OCI-LY3 (cell line): ENCODE results near the gene ARMC10.
"Not testable (repeated sequence)": the region's sequence is repeated elsewhere in the genome, so short reads cannot be mapped to it uniquely, and the experiment has no call there.

Source experiments
- EZH2phosphoT487 ChIP-seq: fragments of 200-600 bp; shearing (Covaris generic); IDR thresholded peaks from 2 replicates; pipeline ENCODE4 v1.6.1; 2018; ENCODE audit warnings: antibody characterized with exemption, mixed run types, low read depth
- TF ChIP-seq, protein P1 (sequence below): fragments of 200-600, 300-600 bp; sonication (generic); IDR thresholded peaks from 2 replicates; pipeline ENCODE4 v1.5.1; 2014; ENCODE audit warnings: antibody characterized with exemption, low read length, low read depth

DNA sequence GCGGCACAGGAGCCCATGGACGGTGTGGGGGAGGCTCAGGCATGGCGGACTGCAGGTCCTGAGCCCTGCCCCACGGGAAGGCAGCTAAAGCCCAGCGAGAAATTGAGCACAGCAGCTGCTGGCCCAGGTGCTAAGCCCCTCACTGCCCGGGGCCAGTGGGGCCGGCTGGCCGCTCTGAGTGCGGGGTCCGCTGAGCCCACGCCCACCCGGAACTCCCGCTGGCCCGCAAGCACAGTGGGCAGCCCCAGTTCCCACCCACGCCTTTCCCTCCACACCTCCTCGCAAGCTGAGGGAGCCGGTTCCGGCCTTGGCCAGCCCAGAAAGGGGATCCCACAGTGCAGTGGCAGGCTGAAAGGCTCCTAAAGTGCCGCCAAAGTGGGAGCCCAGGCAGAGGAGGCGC is 40.6 kb upstream of the ARMC10 start:
- TF ChIP-seq, protein P1, sequence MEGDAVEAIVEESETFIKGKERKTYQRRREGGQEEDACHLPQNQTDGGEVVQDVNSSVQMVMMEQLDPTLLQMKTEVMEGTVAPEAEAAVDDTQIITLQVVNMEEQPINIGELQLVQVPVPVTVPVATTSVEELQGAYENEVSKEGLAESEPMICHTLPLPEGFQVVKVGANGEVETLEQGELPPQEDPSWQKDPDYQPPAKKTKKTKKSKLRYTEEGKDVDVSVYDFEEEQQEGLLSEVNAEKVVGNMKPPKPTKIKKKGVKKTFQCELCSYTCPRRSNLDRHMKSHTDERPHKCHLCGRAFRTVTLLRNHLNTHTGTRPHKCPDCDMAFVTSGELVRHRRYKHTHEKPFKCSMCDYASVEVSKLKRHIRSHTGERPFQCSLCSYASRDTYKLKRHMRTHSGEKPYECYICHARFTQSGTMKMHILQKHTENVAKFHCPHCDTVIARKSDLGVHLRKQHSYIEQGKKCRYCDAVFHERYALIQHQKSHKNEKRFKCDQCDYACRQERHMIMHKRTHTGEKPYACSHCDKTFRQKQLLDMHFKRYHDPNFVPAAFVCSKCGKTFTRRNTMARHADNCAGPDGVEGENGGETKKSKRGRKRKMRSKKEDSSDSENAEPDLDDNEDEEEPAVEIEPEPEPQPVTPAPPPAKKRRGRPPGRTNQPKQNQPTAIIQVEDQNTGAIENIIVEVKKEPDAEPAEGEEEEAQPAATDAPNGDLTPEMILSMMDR, result not testable (repeated sequence)
- not testable (repeated sequence) for TF ChIP-seq EZH2phosphoT487
